GM21360 (cell line): ENCODE data around the gene NCK2.
A peak's percentile ranks its signal among the peaks of the same experiment; 100 is the strongest.

Source experiments
- ATAC-seq: cut with Tn5 transposase; IDR thresholded peaks from one replicate; pipeline ENCODE4 v1.9.1; 2021; ENCODE audit warnings: mild to moderate bottlenecking, moderate library complexity; ENCODE audit not compliant: unreplicated experiment

Gene NCK2

DNA sequence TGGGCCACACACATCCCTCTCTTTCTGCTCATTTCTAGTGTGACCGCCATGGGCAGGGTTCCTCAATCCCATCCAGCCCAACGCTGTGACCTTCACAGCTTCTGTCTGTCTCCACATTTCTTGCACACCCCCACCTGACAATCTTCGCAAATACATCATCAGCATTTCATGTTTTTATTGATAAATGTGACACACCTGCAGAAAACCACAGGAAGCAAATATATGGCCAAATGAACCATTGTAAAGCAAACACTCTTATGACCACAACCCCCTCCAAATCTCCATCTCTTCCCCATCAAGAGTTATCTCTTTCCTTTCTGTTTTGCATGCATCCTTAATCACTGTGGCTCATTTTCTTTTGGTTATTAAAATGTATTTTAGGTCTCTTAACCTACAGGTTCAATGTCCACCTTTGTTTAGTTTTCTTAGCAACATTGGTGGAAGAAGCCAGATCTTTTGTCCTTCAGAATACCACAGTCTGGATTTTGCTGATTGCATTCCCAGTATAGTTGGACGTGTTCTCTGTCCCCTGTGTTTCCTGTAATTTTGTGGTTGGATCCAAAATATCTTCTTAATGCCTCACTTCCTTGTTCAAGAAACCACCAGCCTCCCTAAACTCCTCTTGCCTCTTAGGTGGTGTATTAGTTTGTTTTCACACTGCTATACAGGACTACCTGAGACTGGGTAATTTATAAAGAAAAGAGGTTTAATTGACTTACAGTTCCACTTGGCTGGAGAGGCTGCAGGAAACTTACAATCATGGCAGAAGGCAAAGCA is 9.8 kb upstream of the NCK2 start:
- no peak for ATAC-seq

DNA sequence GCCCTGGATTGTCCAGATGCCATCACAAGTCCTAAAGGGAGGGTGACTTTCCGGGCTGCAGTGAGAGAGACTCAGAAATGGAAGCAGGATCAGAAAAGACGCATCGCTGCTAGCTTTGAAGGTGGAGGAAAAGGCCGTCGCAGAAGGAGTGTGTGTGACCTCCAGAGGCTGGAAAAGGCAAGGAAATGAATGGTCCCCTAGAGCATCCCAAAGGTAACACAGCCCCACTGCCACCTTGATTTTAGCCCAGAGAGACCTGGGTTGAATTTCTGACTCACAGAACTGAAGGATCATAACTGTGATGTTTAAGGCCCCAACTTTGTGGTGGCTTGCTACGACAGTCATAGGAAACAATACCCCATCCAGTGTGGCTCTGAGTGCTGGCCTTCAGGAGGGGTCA is 8.6 kb upstream of the NCK2 start:
- ATAC-seq, result no peak

DNA sequence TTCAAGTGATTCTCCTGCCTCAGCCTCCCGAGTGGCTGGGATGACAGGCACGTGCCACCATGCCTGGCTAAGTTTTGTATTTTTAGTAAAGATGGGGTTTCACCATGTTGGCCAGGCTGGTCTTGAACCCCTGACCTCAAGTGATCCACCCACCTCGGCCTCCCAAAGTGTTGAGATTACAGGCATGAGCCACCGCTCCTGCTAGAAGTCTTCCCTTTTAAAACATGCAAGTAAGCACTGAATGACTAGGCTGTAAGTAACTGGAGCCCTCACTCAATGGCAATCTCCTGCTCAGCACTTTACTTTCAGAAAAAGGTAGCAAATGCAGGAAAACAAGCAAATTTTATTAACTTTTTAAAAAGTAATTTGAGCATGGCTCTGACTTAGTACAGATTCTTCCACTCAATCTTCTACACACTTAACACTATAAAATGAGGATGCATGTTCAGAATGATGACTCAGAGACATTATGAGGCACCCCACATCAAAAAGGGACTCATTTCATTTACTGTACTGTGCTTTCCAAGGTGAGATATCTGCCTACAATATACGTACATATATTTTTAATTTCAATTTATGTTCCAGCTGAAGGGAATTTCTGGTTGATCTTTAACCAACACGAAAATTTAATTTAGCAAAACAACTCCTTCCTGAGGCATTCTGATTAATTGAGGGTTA is 6.6 kb upstream of the NCK2 start:
- ATAC-seq, result no peak

DNA sequence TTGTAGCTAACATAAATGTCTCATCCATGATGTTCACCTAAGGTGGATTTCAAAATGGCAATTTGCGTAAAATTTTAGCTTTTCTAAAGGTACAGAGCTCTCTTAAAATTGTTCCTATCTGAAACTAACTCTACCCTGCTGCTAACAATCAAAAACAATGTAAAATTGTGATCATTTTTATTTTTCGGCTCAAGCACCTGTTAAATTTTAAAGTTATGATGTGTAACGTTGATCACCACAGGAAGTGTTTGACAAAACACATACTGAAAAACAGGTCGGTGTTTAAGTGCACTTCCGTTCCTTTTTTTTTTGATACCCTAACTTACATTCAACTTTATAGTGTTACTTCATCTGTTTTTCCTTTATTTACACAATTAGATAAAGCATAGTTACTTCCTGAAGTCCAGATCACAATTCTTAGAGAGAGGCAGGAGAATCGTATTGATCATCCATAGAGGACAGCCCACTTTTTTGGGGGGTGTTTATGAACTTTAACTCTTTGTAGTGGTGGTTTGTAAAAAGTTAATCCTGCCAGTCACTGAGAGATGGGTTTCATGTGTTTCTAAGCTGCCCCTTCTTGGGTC is 6.0 kb upstream of the NCK2 start:
- no peak for ATAC-seq

DNA sequence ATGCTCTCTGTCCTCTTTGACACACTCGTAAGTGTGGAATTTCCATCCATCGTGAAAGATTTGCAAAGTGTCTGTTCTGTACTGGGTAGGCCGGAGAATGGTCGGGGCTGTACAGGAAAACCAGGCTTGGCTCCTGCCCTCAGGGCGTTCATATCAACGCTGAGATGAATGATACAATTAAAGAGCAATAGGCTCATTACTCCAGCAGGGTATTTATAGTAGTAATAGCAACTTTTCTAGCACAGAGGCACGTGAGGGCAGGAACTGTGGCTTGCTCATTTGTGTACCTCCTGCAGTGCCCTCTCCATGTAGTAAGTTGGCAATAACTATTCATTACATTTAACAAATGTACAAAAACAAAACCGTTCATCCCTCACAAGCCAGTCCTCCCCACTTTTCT is 5.3 kb upstream of the NCK2 start:
- ATAC-seq, result no peak

- no peak for ATAC-seq
Measured at GRCh38 chr2:105739944-105740530, 4.7 kb upstream of the NCK2 start.

DNA sequence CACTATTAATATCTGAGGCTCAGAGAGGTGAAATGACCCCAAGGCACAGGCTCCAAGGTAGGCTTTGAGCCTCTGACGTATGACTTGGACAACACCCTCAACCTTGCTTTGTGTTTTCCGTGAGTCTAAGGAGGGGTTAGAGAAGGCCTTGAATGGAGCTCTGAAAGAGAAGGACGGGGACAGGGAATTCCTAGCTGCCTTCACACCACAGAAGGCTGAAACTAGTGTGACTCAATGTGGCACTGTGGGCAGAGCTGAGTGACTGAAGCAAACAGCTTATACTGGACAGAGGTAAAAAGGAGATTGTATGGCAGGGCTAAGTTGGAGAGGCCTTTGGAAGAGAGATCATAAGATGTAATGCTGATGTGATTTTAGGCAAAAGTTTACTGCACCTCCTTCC is 3.5 kb upstream of the NCK2 start:
- ATAC-seq, result no peak

GRCh38 chr2:105741617-105742016 is 3.1 kb upstream of the NCK2 start:
- no peak for ATAC-seq

DNA sequence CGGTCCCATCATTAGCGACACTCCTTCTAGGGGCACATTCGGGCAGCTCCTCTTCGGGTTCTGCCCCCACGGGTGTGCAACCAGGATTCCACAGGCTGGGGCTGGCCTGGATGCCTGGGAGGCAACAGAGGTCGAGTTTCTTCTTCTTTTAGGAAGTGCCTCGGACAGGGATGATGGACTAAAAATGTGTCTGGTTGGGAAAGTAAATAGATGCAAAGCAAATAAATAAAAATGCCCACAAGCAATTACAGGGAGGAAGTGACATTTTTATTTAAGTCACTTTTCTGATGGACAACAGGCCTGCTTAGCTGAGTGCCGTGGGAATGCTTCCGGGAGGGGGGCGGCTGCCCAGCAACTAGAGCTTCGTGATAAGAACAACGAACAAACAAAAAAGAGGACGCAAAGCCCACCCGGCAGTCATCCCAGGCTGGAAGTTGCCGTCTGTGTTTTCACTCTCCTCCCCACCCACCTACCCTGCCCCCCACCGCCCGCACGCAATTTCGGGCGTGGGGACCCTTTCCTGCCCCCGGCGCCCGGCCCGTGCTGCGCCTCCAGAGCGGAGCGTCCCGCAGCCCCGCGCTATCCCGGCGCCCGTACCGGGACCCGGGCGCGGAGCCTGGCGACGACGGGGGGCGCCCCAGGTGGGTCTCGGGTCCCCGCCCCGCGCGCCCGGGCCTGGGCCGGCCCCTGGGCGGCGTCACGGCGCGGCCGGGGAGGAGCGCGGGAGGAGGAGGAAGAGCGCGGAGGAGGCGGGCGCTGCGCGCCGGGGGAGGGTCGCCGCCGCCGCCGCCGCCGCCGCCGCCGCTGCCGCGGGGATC is 412 bp upstream of the NCK2 start:
- peak; percentile 72 for ATAC-seq

GRCh38 chr2:105746177-105747080 is 1.7 kb downstream of the NCK2 start:
- peak; percentile 41 for ATAC-seq

DNA sequence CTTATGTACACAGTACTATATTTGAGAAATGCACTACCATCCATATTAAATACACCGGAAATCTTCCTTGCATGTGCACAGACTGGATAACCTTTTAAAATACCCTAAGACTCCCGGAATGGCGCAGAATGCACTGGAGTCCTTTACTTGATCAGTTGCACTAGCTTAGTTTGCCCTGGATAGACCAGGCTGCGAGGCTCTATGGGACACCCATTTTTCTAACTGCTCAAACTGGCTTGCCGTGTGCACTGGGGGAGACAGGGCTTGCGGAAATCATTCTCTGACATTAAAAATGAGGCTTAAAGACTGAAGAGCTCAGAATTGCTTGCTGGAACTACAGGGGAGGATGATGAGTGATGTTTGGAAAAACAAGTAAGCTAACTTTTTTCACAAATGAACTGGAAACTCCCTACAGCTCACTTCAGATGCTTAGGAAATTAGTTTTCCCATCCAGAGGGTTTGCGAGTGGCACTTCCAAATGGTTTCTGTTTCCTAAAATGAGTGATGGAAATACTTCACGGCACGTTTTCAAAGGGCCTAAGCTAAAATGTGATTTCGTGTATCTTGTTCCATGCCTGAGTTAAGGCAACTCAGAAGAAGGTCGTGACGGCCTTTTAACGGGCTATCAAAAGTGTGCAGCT is 2.7 kb downstream of the NCK2 start:
- no peak for ATAC-seq

GRCh38 chr2:105747991-105748390 is 3.3 kb downstream of the NCK2 start:
- no peak for ATAC-seq

DNA sequence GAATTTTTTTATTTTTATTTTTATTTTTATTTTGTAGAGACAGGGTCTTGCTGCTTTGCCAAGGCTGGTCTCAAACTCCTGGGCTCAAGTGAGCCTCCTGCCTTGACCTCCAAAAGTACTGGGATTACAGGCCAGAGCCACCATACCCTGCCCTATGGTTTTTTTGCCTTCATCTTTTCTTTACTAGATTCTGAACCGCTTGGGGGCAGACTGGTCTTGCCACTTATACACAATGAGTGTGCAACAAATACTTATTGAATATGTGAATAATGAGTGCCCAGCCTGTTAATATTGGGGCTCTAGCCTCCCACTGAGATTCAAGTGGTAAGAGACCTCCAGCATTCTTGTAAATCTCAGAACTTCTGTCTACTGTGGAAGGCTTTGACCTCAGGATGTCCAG is 3.9 kb downstream of the NCK2 start:
- no peak for ATAC-seq

- ATAC-seq, result no peak
Measured at GRCh38 chr2:105749583-105750400, 5.1 kb downstream of the NCK2 start.

GRCh38 chr2:105750735-105751134 is 6.0 kb downstream of the NCK2 start:
- ATAC-seq, result no peak

DNA sequence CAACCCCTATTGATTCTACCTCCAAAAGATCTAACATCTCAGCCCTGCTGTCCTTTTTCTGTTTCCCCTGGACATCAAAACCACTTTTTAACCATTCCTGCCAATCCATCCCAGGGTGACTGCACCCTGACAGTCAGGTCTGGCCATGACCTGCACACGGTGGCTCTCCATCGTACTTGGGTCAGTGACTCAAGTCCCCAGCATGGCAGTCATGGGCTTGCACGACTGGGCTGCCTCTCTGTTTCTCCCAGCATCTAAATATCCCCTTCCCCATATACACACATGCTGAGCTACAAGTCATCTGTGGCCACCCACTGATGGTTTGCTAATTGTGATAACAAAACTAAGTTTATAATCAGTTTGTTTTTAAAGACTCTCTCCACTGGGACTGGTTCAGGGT is 6.6 kb downstream of the NCK2 start:
- no peak for ATAC-seq

GRCh38 chr2:105752691-105753358 is 8.1 kb downstream of the NCK2 start:
- ATAC-seq, result no peak

- ATAC-seq, result no peak
Measured at GRCh38 chr2:105753380-105753779, 8.7 kb downstream of the NCK2 start.
